GM19395 (cell line): Measurements from ENCODE around the gene SLC37A4.
A peak's percentile ranks its signal among the peaks of the same experiment; 100 is the strongest.
"Not testable (repeated sequence)": the region's sequence is repeated elsewhere in the genome, so short reads cannot be mapped to it uniquely, and the experiment has no call there.

Experiments
- ATAC-seq: cut with Tn5 transposase; IDR thresholded peaks from one replicate; pipeline ENCODE4 v1.9.1; 2021; ENCODE audit warnings: mild to moderate bottlenecking, moderate library complexity; ENCODE audit not compliant: unreplicated experiment

The SLC37A4 gene

GRCh38 chr11:119018074-119018938, 12.4 kb downstream of the SLC37A4 start, which contains the start of the genes RPS25 and TRAPPC4:
RPS25 (minus strand) TSS chr11:119018343; CDS start chr11:119018284, 59 bp downstream.
TRAPPC4 (plus strand) TSS chr11:119018766; CDS start chr11:119018796, 30 bp downstream.
- peak; percentile 88 for ATAC-seq

- ATAC-seq = not testable (repeated sequence)
Measured at GRCh38 chr11:119017377-119017776, 13.3 kb downstream of the SLC37A4 start.

DNA sequence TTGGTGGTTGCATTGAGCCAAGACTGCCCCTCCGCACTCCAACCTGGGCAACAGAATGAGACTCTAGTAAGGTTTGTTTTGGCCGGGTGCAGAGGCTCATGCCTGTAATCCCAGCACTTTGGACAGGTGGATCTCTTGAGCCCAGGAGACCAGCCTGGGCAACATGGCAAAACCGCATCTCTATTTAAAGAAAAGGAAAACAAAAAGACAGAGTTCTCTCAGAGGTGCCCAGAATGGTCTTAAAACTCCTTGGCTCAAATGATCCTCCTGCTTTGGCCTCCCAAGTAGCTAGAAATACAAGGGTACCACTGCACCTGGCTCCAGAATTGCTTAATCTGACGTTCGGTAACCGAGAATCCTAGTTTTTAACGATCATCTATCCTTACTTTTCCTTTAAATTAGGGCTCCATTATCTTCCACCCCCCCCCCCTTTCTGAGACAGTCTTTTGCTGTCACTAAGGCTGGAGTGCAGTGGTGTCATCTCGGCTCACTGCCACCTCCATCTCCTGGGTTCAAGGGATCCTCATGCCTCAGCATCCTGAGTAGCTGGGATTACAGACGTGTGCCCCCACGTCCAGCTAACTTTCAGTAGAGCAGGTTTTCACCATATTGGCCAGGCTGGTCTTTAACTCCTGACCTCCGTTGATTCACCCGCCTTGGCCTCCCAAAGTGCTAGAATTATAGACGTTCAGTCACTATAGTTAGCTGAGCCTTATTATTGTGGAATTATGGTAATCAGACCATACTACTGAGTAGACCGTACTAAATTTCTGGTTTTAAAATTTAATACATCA, 14.3 kb downstream of the SLC37A4 start:
- no peak for ATAC-seq

- no peak for ATAC-seq
Measured at GRCh38 chr11:119015054-119015611, 15.5 kb downstream of the SLC37A4 start.

GRCh38 chr11:119014209-119014924, 16.3 kb downstream of the SLC37A4 start:
- ATAC-seq = no peak

GRCh38 chr11:119012629-119013170, 18.0 kb downstream of the SLC37A4 start:
- ATAC-seq = no peak

DNA sequence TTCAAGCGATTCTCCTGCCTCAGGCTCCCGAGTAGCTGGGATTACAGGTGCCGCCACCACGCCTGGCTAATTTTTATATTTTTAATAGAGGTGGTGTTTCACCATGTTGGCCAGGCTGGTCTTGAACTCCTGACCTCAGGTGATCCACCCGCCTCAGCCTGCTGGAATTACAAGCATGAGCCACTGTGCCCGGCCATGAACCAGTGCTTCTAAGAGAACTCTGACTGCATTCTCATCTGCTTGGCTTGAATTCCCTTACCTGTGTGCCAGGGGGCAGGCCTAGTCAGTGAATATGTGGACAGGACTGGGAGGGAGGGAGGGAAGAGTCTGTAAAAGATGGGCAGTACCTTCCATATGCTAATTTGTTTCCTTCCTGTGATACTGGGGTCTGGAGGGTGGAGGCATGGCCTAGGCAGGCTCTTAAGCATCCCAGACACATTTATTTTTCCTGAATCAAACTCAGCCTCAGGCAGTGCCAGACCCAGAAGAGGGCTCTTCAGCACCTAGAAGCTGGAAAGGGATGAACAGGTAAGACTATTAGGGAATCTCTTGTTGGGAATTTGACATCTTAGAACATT, 19.1 kb downstream of the SLC37A4 start:
- ATAC-seq = no peak

GRCh38 chr11:119006656-119007055, 24.0 kb downstream of the SLC37A4 start:
- ATAC-seq = no peak

- no peak for ATAC-seq
Measured at GRCh38 chr11:119000906-119001305, 29.8 kb downstream of the SLC37A4 start.

- no peak for ATAC-seq
Measured at GRCh38 chr11:118998822-118999221, 31.9 kb downstream of the SLC37A4 start.

DNA sequence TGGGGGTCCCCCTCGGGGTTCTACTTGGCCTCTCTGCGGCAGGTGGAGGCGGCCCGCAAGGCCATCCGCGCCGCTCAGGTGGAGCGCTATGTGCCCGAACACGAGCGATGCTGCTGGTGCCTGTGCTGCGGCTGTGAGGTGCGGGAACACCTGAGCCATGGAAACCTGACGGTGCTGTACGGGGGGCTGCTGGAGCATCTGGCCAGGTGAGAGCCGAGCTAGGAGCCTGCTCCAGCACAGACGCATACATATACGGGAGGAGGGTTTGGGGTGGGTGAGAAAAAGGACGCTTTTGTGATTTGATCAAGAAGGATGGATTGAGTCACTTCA, 32.3 kb downstream of the SLC37A4 start:
- ATAC-seq = peak; percentile 36

DNA sequence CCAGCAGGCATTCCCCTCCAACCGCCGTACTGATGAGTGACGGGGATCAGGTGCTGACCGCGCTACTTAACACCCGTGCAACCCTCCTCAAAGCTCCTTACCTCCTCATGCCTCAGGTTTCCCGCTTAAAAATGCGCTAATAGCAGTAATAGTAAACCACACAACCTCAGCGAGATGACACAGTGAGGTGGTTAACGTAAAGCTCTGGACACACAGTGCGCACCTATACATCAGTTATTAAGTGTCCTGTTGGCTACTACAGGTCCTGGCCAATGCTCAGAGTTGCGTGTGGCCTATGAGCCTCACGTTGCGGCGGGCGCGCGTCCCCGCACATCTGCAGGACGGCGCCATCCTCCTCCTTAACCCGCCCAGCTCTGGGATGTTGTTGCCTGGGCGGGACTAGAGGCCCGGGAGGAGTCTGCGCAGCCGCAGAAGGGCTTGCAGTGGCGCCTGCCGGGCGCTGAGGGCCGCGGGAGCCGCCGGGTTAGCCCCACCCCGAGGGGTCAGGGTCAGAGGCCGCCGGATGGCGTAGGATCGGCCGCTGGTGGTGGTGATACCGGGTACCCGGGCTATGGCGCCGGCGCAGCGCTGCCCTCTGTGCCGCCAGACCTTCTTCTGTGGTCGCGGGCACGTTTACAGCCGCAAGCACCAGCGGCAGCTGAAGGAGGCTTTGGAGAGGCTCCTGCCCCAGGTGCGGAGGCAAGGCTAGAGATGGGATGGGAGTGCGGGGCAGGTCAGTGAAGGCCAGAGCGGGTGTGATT, 32.9 kb downstream of the SLC37A4 start, which contains the start of gene CENATAC:
TSS of gene CENATAC (plus strand) at position 512 of the 761 bp plus-strand sequence. CDS start at position 572, 60 bp downstream.
- ATAC-seq = peak; percentile 88

DNA sequence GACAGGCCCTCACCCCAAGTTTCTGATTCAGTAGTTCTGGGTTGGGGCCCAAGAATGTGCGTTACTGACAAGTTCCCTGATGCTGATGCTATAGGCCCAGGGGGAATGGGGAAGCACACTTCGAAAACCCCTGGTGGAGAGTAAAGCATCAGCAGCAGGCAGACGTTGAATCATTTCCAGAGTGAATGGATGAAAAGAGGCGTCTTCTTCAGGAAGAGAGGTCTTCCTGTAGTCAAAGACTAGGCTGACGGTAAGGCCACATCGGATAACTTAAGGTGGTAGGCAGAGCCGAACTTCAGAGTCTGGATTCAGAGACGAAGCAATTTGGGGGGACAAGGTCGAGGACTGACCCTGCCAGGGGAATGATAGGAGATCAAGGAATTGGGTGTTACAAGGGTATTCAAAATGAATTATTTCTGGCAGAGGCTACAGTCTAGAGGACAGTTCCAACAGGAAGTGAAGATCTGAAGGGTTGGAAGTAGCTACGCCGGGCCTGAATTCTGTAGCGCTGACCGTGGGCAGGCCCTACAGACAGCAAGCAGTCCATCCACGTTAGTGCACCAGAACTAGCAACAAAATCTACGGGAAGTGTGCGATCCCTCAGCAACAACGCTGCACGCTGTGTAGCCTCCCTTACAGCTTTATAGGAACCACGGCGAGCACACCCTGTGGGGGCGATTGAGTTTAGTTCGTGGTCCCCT, 33.6 kb downstream of the SLC37A4 start:
- ATAC-seq = peak; percentile 10

GRCh38 chr11:118991486-118992038, 39.1 kb downstream of the SLC37A4 start:
- not testable (repeated sequence) for ATAC-seq

GRCh38 chr11:118988280-118988679, 42.4 kb downstream of the SLC37A4 start:
- ATAC-seq = no peak

- ATAC-seq = no peak
Measured at GRCh38 chr11:118984825-118985224, 45.9 kb downstream of the SLC37A4 start.

- not testable (repeated sequence) for ATAC-seq
Measured at GRCh38 chr11:118984337-118984736, 46.3 kb downstream of the SLC37A4 start.

GRCh38 chr11:118980191-118980881, 50.3 kb downstream of the SLC37A4 start:
- no peak for ATAC-seq
